OCI-M2 (cell line): ENCODE measurements around the gene ELMOD3.
"Not testable (repeated sequence)": the region's sequence is repeated elsewhere in the genome, so short reads cannot be mapped to it uniquely, and the experiment has no call there.

ENCODE experiments used
- DNase-seq: peaks from one replicate; lab custom pipeline; 2025; ENCODE audit not compliant: unreplicated experiment; lab: John Stamatoyannopoulos, UW

Gene ELMOD3

GRCh38 chr2:85400541-85401463 lies 46.2 kb downstream of the ELMOD3 start:
- DNase-seq, result no peak

GRCh38 chr2:85401464-85401805 lies 46.9 kb downstream of the ELMOD3 start:
- DNase-seq, result no peak

GRCh38 chr2:85401844-85402243 lies 47.3 kb downstream of the ELMOD3 start:
- DNase-seq, result no peak

GRCh38 chr2:85405201-85406059 lies 50.9 kb downstream of the ELMOD3 start:
- no peak for DNase-seq

GRCh38 chr2:85409845-85410583 lies 55.4 kb downstream of the ELMOD3 start, which contains the start of gene CAPG:
Gene CAPG (minus strand): TSS chr2:85410366. CDS start chr2:85402145, 8,221 bp downstream.
- DNase-seq, result no peak

GRCh38 chr2:85410584-85411404 lies 56.2 kb downstream of the ELMOD3 start:
- DNase-seq, result no peak

GRCh38 chr2:85411405-85411748 lies 56.8 kb downstream of the ELMOD3 start:
- DNase-seq, result no peak

- no peak for DNase-seq
Measured at GRCh38 chr2:85413592-85414420, 59.2 kb downstream of the ELMOD3 start.

GRCh38 chr2:85414421-85414759 lies 59.8 kb downstream of the ELMOD3 start:
- DNase-seq, result not testable (repeated sequence)

- DNase-seq, result no peak
Measured at GRCh38 chr2:85414761-85415553, 60.4 kb downstream of the ELMOD3 start.

- DNase-seq, result no peak
Measured at GRCh38 chr2:85415980-85416650, 61.5 kb downstream of the ELMOD3 start.

- no peak for DNase-seq
Measured at GRCh38 chr2:85418132-85419008, 63.8 kb downstream of the ELMOD3 start, which contains the start of gene SH2D6. Gene SH2D6 (plus strand): TSS chr2:85418714. CDS start chr2:85429466, 10,752 bp downstream.

- DNase-seq, result no peak
Measured at GRCh38 chr2:85419009-85419675, 64.6 kb downstream of the ELMOD3 start.

GRCh38 chr2:85420536-85421259 lies 66.1 kb downstream of the ELMOD3 start:
- peak; percentile 64 for DNase-seq

- no peak for DNase-seq
Measured at GRCh38 chr2:85421260-85422071, 66.9 kb downstream of the ELMOD3 start.
